ENCODE data around the gene USP4. TPM values are rescaled to one million over a fixed set of nuclear protein-coding genes. Genes with fewer than 3 reads are reported as not detected.

USP4 gene
- total and polyA plus RNA-seq, 2 donors (not counting 1 experiment from before 2014, with no cell fraction given), result 60.3 to 116 TPM

GRCh38 chr3:49362561-49362960, 22.7 kb upstream of the USP4 start:
- H3K4me1 Mint-ChIP-seq, result peaks cover 8% of the 10 kb centered on the region
- no peak for TF ChIP-seq EZH2 (IDR thresholded peaks at IDR 0.05; ENCODE audit: borderline replicate concordance, insufficient read depth, low read depth, low read length, poor library complexity, severe bottlenecking)
- TF ChIP-seq CTCF (IDR thresholded peaks at IDR 0.05), result no peak
- ChIA-PET POLR2A (interaction anchor here (0.7 to 1.4 kb wide), 2 partner anchors 11 to 23 kb away, joined by 3 to 6 read pairs; partner anchors contain the start of gene USP4), CTCF (interaction anchor here (1.7 kb wide), 1 partner anchor 87 kb away, joined by 5 read pairs; no protein-coding TSS in a partner anchor)
- no peaks in the 10 kb centered on the region for H3K27me3 Mint-ChIP-seq
- Histone ChIP-seq H4K20me1 (ENCODE audit: control insufficient read depth, insufficient read depth, low read length, poor library complexity, severe bottlenecking) (peaks cover 25% of the 10 kb centered on the region), H3K27me3 (replicated peaks in 1 of 4; ENCODE audit: control extremely low read depth in 1 of 4, control insufficient read depth in 3 of 4, insufficient read depth in 4 of 4, low read length in 3 of 4) (no peaks in the 10 kb centered on the region), H3K4me2 (replicated peaks; ENCODE audit: low read depth, low read length, poor library complexity, severe bottlenecking) (no peak overlapping the region), H3K79me2 (ENCODE audit: control insufficient read depth, insufficient read depth, low read length) (peaks cover 64% of the 10 kb centered on the region), H3K27ac (ENCODE audit: low read length in 2 of 2) (no peak overlapping the region), H3K36me3 (replicated peaks in 1 of 2; ENCODE audit: control extremely low read depth in 1 of 2, control insufficient read depth in 1 of 2, extremely low read depth in 1 of 2, insufficient read depth in 2 of 2, low read length in 1 of 2) (peaks cover 0 to 76% of the 10 kb centered on the region in 2 experiments), H3K9ac (ENCODE audit: low read length) (no peak overlapping the region), H3K9me3 (ENCODE audit: control extremely low read depth in 1 of 3, control insufficient read depth in 2 of 3, insufficient read depth in 1 of 3, low read length in 2 of 3) (no peaks in the 10 kb centered on the region), H3K4me1 (ENCODE audit: control insufficient read depth in 2 of 2, insufficient read depth in 2 of 2, low read length in 2 of 2) (peaks cover 0 to 10% of the 10 kb centered on the region in 2 donors), H2AFZ (ENCODE audit: insufficient read depth, low read depth, low read length, poor library complexity, severe bottlenecking) (no peak overlapping the region), H3K4me3 (ENCODE audit: control extremely low read depth in 1 of 5, extremely low read depth in 1 of 5, insufficient read depth in 1 of 5, low read depth in 2 of 5, low read length in 4 of 5) (no peak overlapping the region)
- ATAC-seq (ENCODE audit: low read depth) (no peak), DNase-seq (no peak)
- intact Hi-C loops (cut with micrococcal nuclease), result no loop called here
- H3K27ac Mint-ChIP-seq, result peak overlapping the region; percentile 32
- WGBS (ENCODE audit: insufficient coverage), result 90% methylated on average over 2 of the region's 3 CpGs
- H3K9me3 Mint-ChIP-seq (ENCODE audit: insufficient read depth), result no peaks in the 10 kb centered on the region
- H3K4me3 Mint-ChIP-seq, result no peak overlapping the region

- ATAC-seq (ENCODE audit: low read depth) (no peak), DNase-seq (no peak)
- H3K36me3 ChIP-seq (replicated peaks in 1 of 2; ENCODE audit: control extremely low read depth in 1 of 2, control insufficient read depth in 1 of 2, extremely low read depth in 1 of 2, insufficient read depth in 2 of 2, low read length in 1 of 2), result peaks cover 0 to 65% of the 10 kb centered on the region in 2 experiments
- H3K27me3 ChIP-seq (replicated peaks in 1 of 4; ENCODE audit: control extremely low read depth in 1 of 4, control insufficient read depth in 3 of 4, insufficient read depth in 4 of 4, low read length in 3 of 4), result no peaks in the 10 kb centered on the region
- H3K27ac Mint-ChIP-seq, result peak overlapping the region; percentile 32
- H3K4me3 Mint-ChIP-seq, result no peak overlapping the region
- H3K27ac ChIP-seq (ENCODE audit: low read length in 2 of 2), result peak overlapping the region in 1 of 2 donors; percentile 85
- TF ChIP-seq EZH2 (IDR thresholded peaks at IDR 0.05; ENCODE audit: borderline replicate concordance, insufficient read depth, low read depth, low read length, poor library complexity, severe bottlenecking) (no peak), CTCF (IDR thresholded peaks at IDR 0.05) (no peak)
- H3K27me3 Mint-ChIP-seq, result no peaks in the 10 kb centered on the region
- ChIA-PET POLR2A (interaction anchor here (2.8 kb wide), 1 partner anchor 52 kb away, joined by 25 read pairs; the partner anchor contains the start of genes RHOA and TCTA), CTCF (interaction anchor here (1.0 to 6.5 kb wide), 4 partner anchors 15 to 89 kb away, joined by 3 to 65 read pairs (median 8); partner anchors contain the start of gene USP4)
- no peak overlapping the region for H3K4me2 ChIP-seq (replicated peaks; ENCODE audit: low read depth, low read length, poor library complexity, severe bottlenecking)
- WGBS (ENCODE audit: insufficient coverage), result no CpG with 5 or more reads among the region's 2 CpGs
- peaks cover 26% of the 10 kb centered on the region for H3K4me1 Mint-ChIP-seq
- no peaks in the 10 kb centered on the region for H3K9me3 Mint-ChIP-seq (ENCODE audit: insufficient read depth)
- H3K9ac ChIP-seq (ENCODE audit: low read length), result no peak overlapping the region
- H4K20me1 ChIP-seq (ENCODE audit: control insufficient read depth, insufficient read depth, low read length, poor library complexity, severe bottlenecking), result peaks cover 17% of the 10 kb centered on the region
- H3K9me3 ChIP-seq (ENCODE audit: control extremely low read depth in 1 of 3, control insufficient read depth in 2 of 3, insufficient read depth in 1 of 3, low read length in 2 of 3), result no peaks in the 10 kb centered on the region
- intact Hi-C loops (cut with micrococcal nuclease), result no loop called here
- peaks cover 14 to 37% of the 10 kb centered on the region in 2 donors for H3K4me1 ChIP-seq (ENCODE audit: control insufficient read depth in 2 of 2, insufficient read depth in 2 of 2, low read length in 2 of 2)
- H2AFZ ChIP-seq (ENCODE audit: insufficient read depth, low read depth, low read length, poor library complexity, severe bottlenecking), result no peak overlapping the region
- H3K4me3 ChIP-seq (ENCODE audit: control extremely low read depth in 1 of 5, extremely low read depth in 1 of 5, insufficient read depth in 1 of 5, low read depth in 2 of 5, low read length in 4 of 5), result no peak overlapping the region
- H3K79me2 ChIP-seq (ENCODE audit: control insufficient read depth, insufficient read depth, low read length), result peaks cover 60% of the 10 kb centered on the region
These were observed 19.8 kb upstream of the USP4 start for GRCh38 chr3:49359623-49360022.
